ENCODE measurements around the gene RAB7A.

- TF ChIP-seq CTCF (conservative IDR thresholded peaks at IDR 0.05) = no peak
- no peak for TF ChIP-seq ZFX (IDR thresholded peaks at IDR 0.05)
These were observed 5.1 kb upstream of the RAB7A start for GRCh38 chr3:128720891-128721290.
